ENCODE data around the gene DOCK10.

DNA sequence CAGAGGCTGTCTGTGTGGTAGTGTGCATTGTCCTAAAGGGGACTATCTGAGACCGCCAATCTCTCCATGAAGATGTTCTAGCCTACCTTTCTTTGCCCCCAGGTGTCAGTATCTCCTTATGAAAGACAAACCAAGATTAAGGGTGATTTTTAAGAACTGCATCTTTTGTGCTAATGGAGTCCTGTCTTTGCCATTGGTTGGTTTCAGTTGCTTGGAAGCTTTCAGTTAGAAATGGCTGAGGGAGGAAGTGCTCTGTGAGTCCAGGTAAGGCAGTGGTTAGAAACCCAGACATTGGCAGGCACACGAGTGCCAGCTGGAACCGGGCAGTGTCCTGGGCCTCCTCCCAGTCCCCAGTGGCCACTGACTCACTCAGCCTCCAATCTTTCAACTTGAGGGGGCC, 111.3 kb downstream of the DOCK10 start:
- TF ChIP-seq POLR2A (IDR thresholded peaks at IDR 0.05) (no peak), CTCF (IDR thresholded peaks at IDR 0.05) (no peak)

Measured in sigmoid colon (tissue), 3 donors.